ENCODE measurements around the gene OR1M1.

OR1M1 gene

DNA sequence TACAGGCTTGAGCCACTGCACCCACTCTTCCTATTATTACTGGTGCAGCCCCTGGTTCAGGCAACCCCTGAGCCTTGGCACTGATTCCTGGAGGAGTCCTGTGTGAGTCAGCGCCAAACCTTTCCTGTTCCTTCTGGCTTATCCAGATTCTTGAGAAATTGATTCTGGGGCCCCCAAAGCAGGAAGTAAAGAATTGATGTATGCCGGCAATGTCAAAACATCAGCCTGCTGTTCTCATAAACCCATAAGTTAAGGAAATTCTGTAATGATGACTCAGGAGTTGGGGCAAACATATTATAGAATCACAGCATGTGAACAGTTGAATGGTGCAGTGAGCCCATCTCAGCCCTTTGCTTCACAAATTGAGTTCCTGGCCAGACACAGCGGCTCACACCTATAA lies 41.3 kb downstream of the OR1M1 start:
- peaks cover 24% of the 10 kb centered on the region for H3K27me3 Mint-ChIP-seq
- no peaks in the 10 kb centered on the region for H3K36me3 Mint-ChIP-seq (ENCODE audit: low read depth)
- H3K27ac Mint-ChIP-seq: no peak overlapping the region
- no peaks in the 10 kb centered on the region for H3K9me3 Mint-ChIP-seq
- peaks cover 9% of the 10 kb centered on the region for H3K4me1 Mint-ChIP-seq (ENCODE audit: low read depth)
- no peak overlapping the region for H3K4me3 Mint-ChIP-seq

DNA sequence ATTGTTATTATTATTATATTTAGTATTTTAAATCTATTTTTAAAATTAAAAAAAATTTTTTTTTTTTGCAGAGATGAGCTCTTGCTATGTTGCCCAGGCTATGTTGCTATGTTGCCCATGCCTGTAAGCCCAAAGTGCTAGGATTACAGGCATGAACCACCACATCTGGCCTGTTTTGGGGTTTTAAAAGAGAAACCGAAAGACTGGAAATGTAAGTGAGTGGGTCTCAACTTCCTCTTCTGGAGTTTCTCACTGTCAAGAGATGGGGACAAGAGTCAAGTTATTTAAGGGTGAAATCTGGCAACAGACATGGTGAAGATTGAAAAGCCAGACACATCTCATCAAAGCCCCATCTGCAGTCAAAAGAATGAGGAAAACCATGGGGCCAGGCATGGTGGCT lies 44.1 kb downstream of the OR1M1 start:
- Mint-ChIP-seq H3K4me1 (ENCODE audit: low read depth) (peaks cover 9% of the 10 kb centered on the region), H3K36me3 (ENCODE audit: low read depth) (no peaks in the 10 kb centered on the region), H3K4me3 (no peak overlapping the region), H3K27ac (no peak overlapping the region), H3K9me3 (no peaks in the 10 kb centered on the region), H3K27me3 (peaks cover 17% of the 10 kb centered on the region)

DNA sequence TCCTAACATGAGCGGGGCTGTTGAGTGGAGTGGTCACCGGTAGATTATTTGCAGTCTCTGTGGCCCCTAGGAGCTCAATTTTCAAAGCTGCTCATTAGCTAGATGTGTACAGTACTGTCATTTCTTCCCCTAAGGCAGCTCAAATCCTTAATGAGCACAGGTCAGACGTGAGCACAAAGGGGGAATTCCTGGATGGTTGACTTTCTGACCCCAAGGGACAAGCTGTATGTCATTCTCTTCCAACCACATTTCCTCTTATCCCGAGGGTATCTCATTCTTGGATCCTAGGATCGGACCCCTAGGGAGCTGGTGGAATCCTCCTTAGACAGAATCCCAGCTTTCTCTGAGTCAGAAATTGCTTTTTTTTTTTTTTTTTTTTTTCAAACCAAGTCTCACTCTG lies 45.6 kb downstream of the OR1M1 start:
- Mint-ChIP-seq H3K4me1 (ENCODE audit: low read depth) (peaks cover 9% of the 10 kb centered on the region), H3K9me3 (no peaks in the 10 kb centered on the region), H3K4me3 (no peak overlapping the region), H3K36me3 (ENCODE audit: low read depth) (no peaks in the 10 kb centered on the region), H3K27ac (no peak overlapping the region), H3K27me3 (peaks cover 3% of the 10 kb centered on the region)

DNA sequence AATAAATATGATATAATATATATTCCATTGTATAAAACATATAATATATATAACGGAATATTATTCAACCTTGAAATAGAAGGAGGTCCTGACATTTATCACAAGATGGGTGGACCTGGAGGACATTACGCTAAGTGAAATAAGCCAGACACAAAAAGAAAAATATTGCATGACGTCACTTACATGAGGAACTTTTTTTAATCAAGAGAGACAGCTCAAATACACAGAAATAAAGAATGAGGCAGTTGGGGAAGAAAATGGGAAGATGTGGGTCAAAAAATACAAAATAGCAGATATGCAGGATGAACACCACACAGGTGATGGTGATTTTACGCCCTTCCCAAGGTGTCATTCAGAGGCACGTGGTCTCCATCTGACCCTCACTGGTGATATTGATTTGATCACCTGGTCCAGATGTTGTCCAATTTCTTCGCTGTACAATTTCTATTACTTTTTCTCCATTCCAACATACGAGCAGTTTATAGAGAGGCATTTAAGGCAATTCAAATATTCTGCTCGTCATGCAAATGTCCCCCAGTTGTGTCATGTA lies 52.8 kb downstream of the OR1M1 start:
- Mint-ChIP-seq H3K4me1 (ENCODE audit: low read depth) (peaks cover 41% of the 10 kb centered on the region), H3K36me3 (ENCODE audit: low read depth) (peaks cover 33% of the 10 kb centered on the region), H3K4me3 (peak overlapping the region; percentile 95), H3K9me3 (peaks cover 5% of the 10 kb centered on the region), H3K27me3 (no peaks in the 10 kb centered on the region), H3K27ac (peak overlapping the region; percentile 94)

DNA sequence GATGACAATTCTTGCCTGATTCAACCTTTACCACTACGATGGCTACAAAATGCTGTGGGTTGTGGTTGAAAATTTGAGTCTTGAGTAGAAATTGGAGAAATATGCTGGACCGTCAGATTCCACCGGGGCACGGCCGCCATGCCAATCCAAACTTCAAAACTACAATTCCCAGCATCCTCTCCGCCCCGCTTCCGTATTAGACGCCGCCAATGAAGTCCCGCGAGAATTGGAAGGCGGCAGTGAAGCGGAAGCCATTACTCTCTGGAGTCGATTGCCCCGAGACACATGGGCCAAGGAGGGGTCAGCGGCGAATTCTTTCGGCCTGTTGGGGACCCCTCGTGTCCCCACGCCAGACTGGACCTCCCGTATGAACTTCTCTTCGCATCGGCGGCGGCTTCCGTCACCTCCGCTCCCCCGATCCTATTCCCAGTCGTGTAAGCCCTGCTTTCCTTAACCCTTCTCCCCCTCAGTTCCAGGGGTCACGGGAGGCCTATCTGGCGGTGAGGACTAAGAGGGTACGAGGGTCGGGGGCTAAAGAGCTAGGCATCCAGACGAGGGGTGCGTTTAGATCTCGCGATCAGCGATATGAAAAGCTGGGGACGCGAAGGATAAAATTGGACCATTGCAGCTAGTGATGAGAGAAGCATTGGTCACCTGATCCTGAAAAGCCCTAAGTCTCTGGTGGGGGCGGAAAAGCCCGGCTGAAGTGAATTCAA lies 53.5 kb downstream of the OR1M1 start, which contains the start of gene ZNF317:
ZNF317 (plus strand) TSS at position 239 of the 716 bp plus-strand sequence. CDS start 15,620 bp downstream, outside the sequence.
- Mint-ChIP-seq H3K4me1 (ENCODE audit: low read depth) (peaks cover 44% of the 10 kb centered on the region), H3K9me3 (peaks cover 9% of the 10 kb centered on the region), H3K4me3 (peak within 1 kb of the TSS; percentile 95), H3K27me3 (no peaks in the 10 kb centered on the region), H3K36me3 (ENCODE audit: low read depth) (peaks cover 39% of the 10 kb centered on the region), H3K27ac (peak within 1 kb of the TSS; percentile 94)

DNA sequence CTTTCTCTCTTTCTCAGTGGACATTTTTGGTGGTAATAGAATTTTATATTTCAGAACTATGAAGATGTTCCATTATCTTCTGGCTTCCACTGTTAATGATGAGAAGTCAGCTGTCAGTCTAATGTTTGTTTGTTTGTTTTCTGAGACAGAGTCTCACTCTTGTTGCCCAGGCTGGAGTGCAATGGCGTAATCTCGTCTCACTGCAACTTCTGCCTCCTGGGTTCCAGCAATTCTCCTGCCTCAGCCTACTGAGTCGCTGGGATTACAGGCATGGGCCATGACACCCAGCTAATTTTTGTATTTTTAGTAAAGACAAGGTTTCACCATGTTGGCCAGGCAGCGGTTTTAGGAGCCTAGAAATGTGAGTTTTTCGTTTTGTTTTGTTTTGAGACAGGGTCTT lies 58.1 kb downstream of the OR1M1 start:
- Mint-ChIP-seq H3K4me3 (no peak overlapping the region), H3K27me3 (no peaks in the 10 kb centered on the region), H3K27ac (no peak overlapping the region), H3K36me3 (ENCODE audit: low read depth) (peaks cover 80% of the 10 kb centered on the region), H3K9me3 (peaks cover 23% of the 10 kb centered on the region), H3K4me1 (ENCODE audit: low read depth) (peaks cover 73% of the 10 kb centered on the region)
